ENCODE results near the gene TMPO.
"Not testable (repeated sequence)": the region's sequence is repeated elsewhere in the genome, so short reads cannot be mapped to it uniquely, and the experiment has no call there.

The TMPO gene

GRCh38 chr12:98511806-98512205 lies 3.6 kb upstream of the TMPO start:
- DNase-seq (ENCODE audit: low read depth in 2 of 2), result not testable (repeated sequence)

GRCh38 chr12:98513379-98514322 lies 1.7 kb upstream of the TMPO start:
- DNase-seq (ENCODE audit: low read depth in 2 of 2), result no peak

- no peak for DNase-seq (ENCODE audit: low read depth in 2 of 2)
Measured at GRCh38 chr12:98514982-98515286, 456 bp upstream of the TMPO start.

- DNase-seq (ENCODE audit: low read depth in 2 of 2), result peak; percentile 60 to 73
Measured at GRCh38 chr12:98516111-98516873, 902 bp downstream of the TMPO start.

- DNase-seq (ENCODE audit: low read depth in 2 of 2), result no peak
Measured at GRCh38 chr12:98519257-98519907, 4.0 kb downstream of the TMPO start.

- DNase-seq (ENCODE audit: low read depth in 2 of 2), result no peak
Measured at GRCh38 chr12:98530068-98530467, 14.7 kb downstream of the TMPO start.

GRCh38 chr12:98532687-98533304 lies 17.4 kb downstream of the TMPO start:
- no peak for DNase-seq (ENCODE audit: low read depth in 2 of 2)

- no peak for DNase-seq (ENCODE audit: low read depth in 2 of 2)
Measured at GRCh38 chr12:98533723-98534251, 18.4 kb downstream of the TMPO start.

- DNase-seq (ENCODE audit: low read depth in 2 of 2), result no peak
Measured at GRCh38 chr12:98538031-98538430, 22.6 kb downstream of the TMPO start.

- DNase-seq (ENCODE audit: low read depth in 2 of 2), result no peak
Measured at GRCh38 chr12:98543701-98544100, 28.3 kb downstream of the TMPO start.

- DNase-seq (ENCODE audit: low read depth in 2 of 2), result no peak
Measured at GRCh38 chr12:98544751-98545150, 29.4 kb downstream of the TMPO start.

- DNase-seq (ENCODE audit: low read depth in 2 of 2), result no peak
Measured at GRCh38 chr12:98549371-98550110, 34.2 kb downstream of the TMPO start.

- DNase-seq (ENCODE audit: low read depth in 2 of 2), result no peak
Measured at GRCh38 chr12:98551787-98552186, 36.4 kb downstream of the TMPO start.

- DNase-seq (ENCODE audit: low read depth in 2 of 2), result not testable (repeated sequence)
Measured at GRCh38 chr12:98558097-98558496, 42.7 kb downstream of the TMPO start.

- no peak for DNase-seq (ENCODE audit: low read depth in 2 of 2)
Measured at GRCh38 chr12:98559666-98560065, 44.3 kb downstream of the TMPO start.

GRCh38 chr12:98561846-98562245 lies 46.5 kb downstream of the TMPO start:
- DNase-seq (ENCODE audit: low read depth in 2 of 2), result no peak

- no peak for DNase-seq (ENCODE audit: low read depth in 2 of 2)
Measured at GRCh38 chr12:98572010-98572409, 56.6 kb downstream of the TMPO start.

GRCh38 chr12:98574110-98574509 lies 58.7 kb downstream of the TMPO start:
- no peak for DNase-seq (ENCODE audit: low read depth in 2 of 2)

GRCh38 chr12:98575013-98575412 lies 59.6 kb downstream of the TMPO start:
- DNase-seq (ENCODE audit: low read depth in 2 of 2), result no peak

GRCh38 chr12:98576795-98577194 lies 61.4 kb downstream of the TMPO start:
- not testable (repeated sequence) for DNase-seq (ENCODE audit: low read depth in 2 of 2)

GRCh38 chr12:98578392-98578791 lies 63.0 kb downstream of the TMPO start:
- DNase-seq (ENCODE audit: low read depth in 2 of 2), result no peak
